ENCODE measurements around the gene RAPGEF3.

DNA sequence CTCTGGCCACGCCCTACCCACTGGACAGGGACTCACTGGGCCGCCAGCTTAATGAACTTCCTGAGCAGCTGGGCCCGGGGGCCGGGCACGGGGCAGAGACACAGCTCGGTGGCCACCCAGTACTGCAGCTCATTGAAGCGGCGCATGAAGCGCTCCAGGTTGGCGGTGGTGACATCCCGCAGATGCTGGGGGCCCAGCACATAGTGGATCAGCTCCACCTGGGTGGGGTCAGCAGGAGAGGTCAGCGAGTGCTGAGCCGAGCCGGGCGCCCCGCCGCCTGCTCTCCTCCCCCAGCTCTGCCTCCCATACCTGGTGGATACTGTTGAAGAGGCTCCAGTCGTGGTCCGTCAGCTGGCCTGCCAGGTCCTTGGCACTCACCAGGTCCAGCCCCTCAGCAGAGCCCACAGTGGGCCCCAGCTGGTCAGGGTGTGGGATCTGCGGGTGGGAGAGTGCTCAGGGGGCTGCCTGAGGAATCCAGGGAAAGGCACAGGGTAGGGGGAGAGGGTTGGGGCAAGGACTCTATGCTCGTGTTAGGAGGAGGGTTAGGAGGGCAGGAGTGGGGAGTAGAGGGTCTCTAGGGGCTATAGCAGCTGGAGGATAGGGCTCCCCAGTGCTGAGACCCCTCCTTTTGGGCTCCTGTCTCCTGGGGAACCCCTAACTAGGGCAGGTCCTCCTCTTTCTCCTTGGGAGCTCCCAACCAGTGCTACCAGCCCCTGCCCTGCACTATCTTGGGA lies 17.9 kb downstream of the RAPGEF3 start:
- TF ChIP-seq POLR2A (IDR thresholded peaks at IDR 0.05; ENCODE audit: low read depth, low read length) (no peak), TAF1 (IDR thresholded peaks at IDR 0.05; ENCODE audit: low read depth, low read length) (no peak), POLR2AphosphoS5 (IDR thresholded peaks at IDR 0.05; ENCODE audit: low read depth, low read length) (no peak)

All from GM12891 (cell line).